Measurements from ENCODE around the gene LRRC25. TPM values are rescaled to one million over a fixed set of nuclear protein-coding genes. Genes with fewer than 3 reads are reported as not detected.

LRRC25 gene
- total and polyA plus RNA-seq, 2 donors (not counting 3 experiments of a cell fraction or from before 2014, with no cell fraction given): not detected

DNA sequence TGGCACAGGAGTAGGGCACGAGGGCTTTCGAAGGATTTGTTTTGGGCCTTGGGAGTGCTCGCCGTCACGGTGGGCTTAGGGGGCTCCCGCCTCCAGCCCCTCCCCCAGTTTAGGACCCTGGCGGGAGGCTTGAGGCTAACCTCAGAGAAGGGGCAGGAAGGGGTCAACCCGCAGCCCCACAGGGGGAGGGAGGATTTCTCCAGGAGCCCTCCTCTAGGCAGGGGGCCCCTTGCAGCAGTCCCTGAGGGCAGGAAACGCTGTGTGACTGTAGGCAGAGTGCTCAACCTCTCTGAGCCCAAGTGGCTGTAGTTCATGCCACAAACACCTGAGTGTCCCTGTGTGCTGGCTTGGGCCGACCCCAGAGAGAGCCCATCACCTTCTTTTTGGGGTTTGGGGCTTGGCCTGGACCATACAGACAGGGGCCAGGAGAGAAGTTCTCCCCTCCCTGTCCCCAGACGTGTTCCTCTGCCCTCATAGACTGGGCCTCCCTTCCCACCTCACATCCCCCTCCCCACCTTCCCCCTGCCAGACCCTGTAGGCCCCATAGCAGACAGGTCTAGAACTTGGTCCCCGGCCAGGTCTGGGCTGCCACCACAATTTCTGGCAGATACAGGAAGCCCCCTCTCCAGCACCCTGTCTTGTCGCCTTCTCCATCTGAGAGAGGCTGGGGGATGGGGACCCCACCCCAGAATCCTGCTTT, 32.4 kb upstream of the LRRC25 start:
- Histone ChIP-seq H3K9me3 (replicated peaks; ENCODE audit: control insufficient read depth, insufficient read depth, low read length) (no peaks in the 10 kb centered on the region), H3K4me2 (ENCODE audit: insufficient read depth, low read length) (no peak overlapping the region), H3K4me3 (replicated peaks in 1 of 3; ENCODE audit: insufficient read depth in 1 of 3, low read depth in 1 of 3, low read length in 3 of 3) (no peak overlapping the region), H3K4me1 (ENCODE audit: control insufficient read depth, extremely low read depth, insufficient read depth, low read length) (peaks cover 13% of the 10 kb centered on the region), H3K36me3 (ENCODE audit: control insufficient read depth in 2 of 2, extremely low read depth in 1 of 2, insufficient read depth in 2 of 2, low read length in 2 of 2) (peaks cover 0 to 2% of the 10 kb centered on the region in 2 experiments), H3K9ac (replicated peaks; ENCODE audit: extremely low read depth, insufficient read depth, low read length) (no peak overlapping the region), H4K20me1 (replicated peaks; ENCODE audit: control insufficient read depth, extremely low read depth, insufficient read depth, low read length) (no peaks in the 10 kb centered on the region), H2AFZ (ENCODE audit: low read depth, low read length) (no peak overlapping the region), H3K9me1 (replicated peaks; ENCODE audit: control insufficient read depth, extremely low read depth, insufficient read depth, low read length) (no peaks in the 10 kb centered on the region), H3K27me3 (ENCODE audit: control insufficient read depth in 2 of 2, insufficient read depth in 2 of 2, low read length in 2 of 2) (no peaks in the 10 kb centered on the region), H3K27ac (ENCODE audit: insufficient read depth, low read depth, low read length) (peak overlapping the region; percentile 51), H3K79me2 (ENCODE audit: control insufficient read depth, insufficient read depth, low read length) (peaks cover 22% of the 10 kb centered on the region)
- TF ChIP-seq FOS (IDR thresholded peaks at IDR 0.05; ENCODE audit: borderline replicate concordance, insufficient read depth, low read length) (no peak), GATA2 (IDR thresholded peaks at IDR 0.05; ENCODE audit: insufficient read depth, insufficient read length, low read depth, low read length) (no peak), EZH2 (IDR thresholded peaks at IDR 0.05; ENCODE audit: borderline replicate concordance, low read depth, low read length, severe bottlenecking) (no peak)
- TF ChIP-seq, protein P1, sequence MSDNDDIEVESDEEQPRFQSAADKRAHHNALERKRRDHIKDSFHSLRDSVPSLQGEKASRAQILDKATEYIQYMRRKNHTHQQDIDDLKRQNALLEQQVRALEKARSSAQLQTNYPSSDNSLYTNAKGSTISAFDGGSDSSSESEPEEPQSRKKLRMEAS (IDR thresholded peaks at IDR 0.05; ENCODE audit: insufficient read depth, insufficient read length): no peak
- DNase-seq (ENCODE audit: low read depth, low spot score) (no peak), FAIRE-seq (no peak)
- POLR2A ChIA-PET: no interaction called here
- dilution Hi-C loops (cut with MboI; ENCODE audit: extremely low pct_ligation_motif_present, low sequenced_read_pairs): no loop called here
- no TSS peak for BruUV-seq (replicated peaks)
- CTCF ChIA-PET: no interaction called here
- intact Hi-C loops (cut with micrococcal nuclease): no loop called here

Data from endothelial cell of umbilical vein (primary cell).